K562 (cell line): Measurements from ENCODE around the gene VWA3A. TPM values are rescaled to one million over a fixed set of nuclear protein-coding genes. Genes with fewer than 3 reads are reported as not detected.

Experiments used
- ARNT ChIP-seq, 2 experiments: fragments of 450-650 bp; IDR thresholded peaks; 2 replicates each; pipeline ENCODE4 v1.6.1; 2016; ENCODE audit warnings: mild to moderate bottlenecking in 1 of 2
- CHCHD3 ChIP-seq: fragments of 250-450 bp; sonication (Bioruptor Pico); IDR thresholded peaks from 2 replicates; pipeline ENCODE4 v2.1.2; 2022; ENCODE audit warnings: mild to moderate bottlenecking
- GATA2 ChIP-seq: sonication (generic); formaldehyde crosslinking; IDR thresholded peaks from 2 replicates; pipeline ENCODE4 v1.4.0; 2020; ENCODE audit warnings: mild to moderate bottlenecking, missing genetic modification reagents
- HDAC6 ChIP-seq: IDR thresholded peaks from 2 replicates; pipeline ENCODE4 v1.6.1; 2012; ENCODE audit warnings: low read depth, mild to moderate bottlenecking, control low read depth, inconsistent platforms, low read length, moderate library complexity
- HDGF ChIP-seq: fragments of 450-650 bp; IDR thresholded peaks from 2 replicates; pipeline ENCODE4 v1.6.1; 2016
- KAT7 ChIP-seq: sonication (generic); formaldehyde crosslinking; IDR thresholded peaks from 2 replicates; pipeline ENCODE4 v1.8.0; 2022; ENCODE audit warnings: missing genetic modification reagents, mild to moderate bottlenecking, borderline replicate concordance
- LEF1 ChIP-seq: fragments of 450-650 bp; IDR thresholded peaks from 2 replicates; pipeline ENCODE4 v1.6.1; 2016; ENCODE audit warnings: mild to moderate bottlenecking
- MEIS2 ChIP-seq: fragments of 450-650 bp; IDR thresholded peaks from 2 replicates; pipeline ENCODE4 v1.6.1; 2014; ENCODE audit warnings: mild to moderate bottlenecking; ENCODE audit not compliant: partially characterized antibody
- MTA2 ChIP-seq: fragments of 450-650 bp; IDR thresholded peaks from 2 replicates; pipeline ENCODE4 v1.6.1; 2016; ENCODE audit warnings: low read depth
- MYBL2 ChIP-seq, 2 experiments: fragments of 450-650 bp in 1 of 2; sonication (generic) in 1 of 2; formaldehyde crosslinking in 1 of 2; IDR thresholded peaks; 2 replicates each; pipeline versions ENCODE4 v1.6.1 to v1.8.1; 2017 to 2022; ENCODE audit warnings: borderline replicate concordance in 1 of 2, inconsistent platforms in 1 of 2, low read depth in 1 of 2, mild to moderate bottlenecking in 1 of 2, missing genetic modification reagents in 1 of 2, moderate library complexity in 1 of 2
- POLR2AphosphoS5 ChIP-seq: IDR thresholded peaks from 2 replicates; pipeline ENCODE4 v1.6.1; 2011; ENCODE audit warnings: mild to moderate bottlenecking, low read depth, low read length, moderate library complexity; ENCODE audit not compliant: control insufficient read depth, insufficient read depth
- PYGO2 ChIP-seq: fragments of 450-650 bp; IDR thresholded peaks from 2 replicates; pipeline ENCODE4 v1.6.1; 2016; ENCODE audit warnings: mild to moderate bottlenecking, missing genetic modification characterization, moderate library complexity, missing compliant biosample characterization
- RNF2 ChIP-seq: sonication (generic); IDR thresholded peaks from 2 replicates; pipeline ENCODE4 v1.6.1; 2016
- SREBF2 ChIP-seq: sonication (generic); formaldehyde crosslinking; IDR thresholded peaks from 2 replicates; pipeline ENCODE4 v1.4.0; 2020; ENCODE audit warnings: mild to moderate bottlenecking, missing genetic modification reagents
- ZC3H11A ChIP-seq: IDR thresholded peaks from 2 replicates; pipeline ENCODE4 v1.6.1; 2012; ENCODE audit warnings: low read depth, low read length, improper control_type of control experiment
- ZNF143 ChIP-seq: sonication (generic); formaldehyde crosslinking; IDR thresholded peaks from 2 replicates; pipeline ENCODE4 v1.9.0; 2022; ENCODE audit warnings: mild to moderate bottlenecking, missing genetic modification reagents
- ZNF175 ChIP-seq: fragments of 200-800 bp; sonication (Bioruptor generic); IDR thresholded peaks from 2 replicates; pipeline ENCODE4 v1.6.1; 2016; ENCODE audit warnings: low read depth, mild to moderate bottlenecking, missing genetic modification characterization, missing compliant biosample characterization
- ZNF311 ChIP-seq: fragments of 250-450 bp; sonication (Bioruptor Pico); IDR thresholded peaks from 2 replicates; pipeline ENCODE4 v1.4.0; 2020; ENCODE audit warnings: mild to moderate bottlenecking, moderate library complexity
- ZNF57 ChIP-seq: fragments of 450-650 bp; formaldehyde crosslinking; IDR thresholded peaks from 2 replicates; pipeline ENCODE4 v1.4.0; 2020; ENCODE audit warnings: mild to moderate bottlenecking, moderate library complexity
- ZZZ3 ChIP-seq: fragments of 450-650 bp; IDR thresholded peaks from 2 replicates; pipeline ENCODE4 v1.6.1; 2016; ENCODE audit warnings: antibody characterized with exemption, mild to moderate bottlenecking, moderate library complexity
- polyA plus RNA-seq, 8 experiments: library from polyadenylated mRNA; depleted of rRNA in 4 of 8; stranded (reverse) in 5 of 8; unstranded in 3 of 8; fragments of >200 nt; fragmentation: Nextera tagmentation in 2 of 8; fragmentation: Illumina TruSeq in 1 of 8; extraction: Ambion mirVana in 2 of 8; extraction: Trizol in 1 of 8; gene quantifications; 2 replicates each; pipeline versions ENCODE4 v1.2.1 to v1.2.3, GENCODE V29; 2011 to 2014; ENCODE audit warnings: inconsistent platforms in 1 of 8, missing spikeins in 1 of 8
- total RNA-seq, 7 experiments: library from RNA; depleted of rRNA in 6 of 7; stranded (reverse); fragments of >200 nt in 6 of 7; fragmentation: Illumina TruSeq in 2 of 7; extraction: Trizol in 2 of 7; gene quantifications; 2 replicates each; pipeline versions ENCODE4 v1.2.1 to v1.2.3, GENCODE V29; 2011 to 2021; ENCODE audit warnings: low replicate concordance in 1 of 7
- TF ChIP-seq, protein P1 (sequence below): fragments of 250-450 bp; sonication (Bioruptor Pico); IDR thresholded peaks from 2 replicates; pipeline ENCODE4 v1.4.0; 2020; ENCODE audit warnings: mild to moderate bottlenecking, moderate library complexity, borderline replicate concordance
- TF ChIP-seq, protein P2 (sequence below): fragments of 250-450 bp; sonication (Bioruptor Pico); IDR thresholded peaks from 2 replicates; pipeline ENCODE4 v1.4.0; 2020; ENCODE audit warnings: mild to moderate bottlenecking
- TF ChIP-seq, protein P3 (sequence below): sonication (generic); formaldehyde crosslinking; IDR thresholded peaks from 2 replicates; pipeline ENCODE4 v1.8.0; 2022; ENCODE audit warnings: missing genetic modification reagents, mild to moderate bottlenecking, borderline replicate concordance

VWA3A gene
- total and polyA plus RNA-seq, 9 of the 15 experiments (the other 6 are each of a cell fraction or from before 2014, with no cell fraction given), result not detected

DNA sequence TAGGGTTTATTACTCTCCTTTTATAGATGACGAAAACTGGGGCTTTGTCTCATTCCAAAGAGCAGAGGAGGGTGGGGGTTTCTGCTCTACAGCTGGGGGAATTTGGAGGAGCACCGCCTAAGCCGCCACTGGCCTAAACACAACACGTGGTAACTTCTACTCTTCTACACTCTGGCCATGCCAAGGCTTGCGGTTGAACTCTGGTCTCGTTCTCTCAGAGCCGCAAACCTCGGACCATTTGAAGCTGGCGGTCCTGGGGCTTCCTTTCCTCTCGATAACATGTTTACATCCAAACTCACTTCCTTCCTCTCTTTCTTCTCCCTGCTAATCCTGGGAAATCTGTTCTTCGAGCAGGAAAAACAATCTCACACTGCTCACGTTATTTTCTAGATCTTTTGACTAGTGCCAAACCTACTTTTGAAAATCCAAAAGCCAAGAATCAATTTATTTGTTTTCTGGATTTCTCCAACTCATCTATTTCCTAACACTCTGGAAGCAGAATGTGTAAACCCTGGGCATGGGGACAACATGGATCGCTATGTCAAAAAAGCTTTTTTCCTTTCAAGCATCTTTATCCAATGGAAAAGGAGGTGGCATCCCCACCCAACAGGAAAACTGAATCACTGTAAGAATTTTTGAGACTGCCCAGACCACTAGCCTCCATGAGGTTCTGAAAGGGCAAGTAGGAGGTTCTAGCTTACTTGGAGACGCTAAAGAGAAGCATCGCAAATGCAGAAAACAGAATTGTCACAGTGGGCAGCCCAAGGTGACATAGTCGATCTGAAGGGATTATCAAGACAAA lies 100.1 kb downstream of the VWA3A start (continued):
- TF ChIP-seq, protein P1, sequence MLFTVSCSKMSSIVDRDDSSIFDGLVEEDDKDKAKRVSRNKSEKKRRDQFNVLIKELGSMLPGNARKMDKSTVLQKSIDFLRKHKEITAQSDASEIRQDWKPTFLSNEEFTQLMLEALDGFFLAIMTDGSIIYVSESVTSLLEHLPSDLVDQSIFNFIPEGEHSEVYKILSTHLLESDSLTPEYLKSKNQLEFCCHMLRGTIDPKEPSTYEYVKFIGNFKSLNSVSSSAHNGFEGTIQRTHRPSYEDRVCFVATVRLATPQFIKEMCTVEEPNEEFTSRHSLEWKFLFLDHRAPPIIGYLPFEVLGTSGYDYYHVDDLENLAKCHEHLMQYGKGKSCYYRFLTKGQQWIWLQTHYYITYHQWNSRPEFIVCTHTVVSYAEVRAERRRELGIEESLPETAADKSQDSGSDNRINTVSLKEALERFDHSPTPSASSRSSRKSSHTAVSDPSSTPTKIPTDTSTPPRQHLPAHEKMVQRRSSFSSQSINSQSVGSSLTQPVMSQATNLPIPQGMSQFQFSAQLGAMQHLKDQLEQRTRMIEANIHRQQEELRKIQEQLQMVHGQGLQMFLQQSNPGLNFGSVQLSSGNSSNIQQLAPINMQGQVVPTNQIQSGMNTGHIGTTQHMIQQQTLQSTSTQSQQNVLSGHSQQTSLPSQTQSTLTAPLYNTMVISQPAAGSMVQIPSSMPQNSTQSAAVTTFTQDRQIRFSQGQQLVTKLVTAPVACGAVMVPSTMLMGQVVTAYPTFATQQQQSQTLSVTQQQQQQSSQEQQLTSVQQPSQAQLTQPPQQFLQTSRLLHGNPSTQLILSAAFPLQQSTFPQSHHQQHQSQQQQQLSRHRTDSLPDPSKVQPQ (CRISPR knock-in tag), result no peak
- no peak for TF ChIP-seq ZNF57
- TF ChIP-seq GATA2, result no peak
- TF ChIP-seq ARNT (IDR thresholded peaks at IDR 0.05), result no peak
- no peak for TF ChIP-seq MTA2
- no peak for TF ChIP-seq HDAC6
- TF ChIP-seq ZNF311 (CRISPR knock-in tag), result no peak
- TF ChIP-seq ZNF143, result no peak
- TF ChIP-seq ZNF175, result no peak
- TF ChIP-seq HDGF, result no peak
- no peak for TF ChIP-seq SREBF2 (CRISPR knock-in tag)
- TF ChIP-seq LEF1, result 0 out of 2 replicates have a peak, but pooled peaks have one; percentile 18
- no peak for TF ChIP-seq POLR2AphosphoS5
- no peak for TF ChIP-seq MYBL2 (IDR thresholded peaks at IDR 0.05; ENCODE audit: low read depth)
- no peak for TF ChIP-seq MYBL2 (CRISPR knock-in tag; IDR thresholded peaks at IDR 0.05; ENCODE audit: borderline replicate concordance)
- TF ChIP-seq ZZZ3, result no peak
- no peak for TF ChIP-seq PYGO2 (tag)
- no peak for TF ChIP-seq RNF2
- TF ChIP-seq, protein P2, sequence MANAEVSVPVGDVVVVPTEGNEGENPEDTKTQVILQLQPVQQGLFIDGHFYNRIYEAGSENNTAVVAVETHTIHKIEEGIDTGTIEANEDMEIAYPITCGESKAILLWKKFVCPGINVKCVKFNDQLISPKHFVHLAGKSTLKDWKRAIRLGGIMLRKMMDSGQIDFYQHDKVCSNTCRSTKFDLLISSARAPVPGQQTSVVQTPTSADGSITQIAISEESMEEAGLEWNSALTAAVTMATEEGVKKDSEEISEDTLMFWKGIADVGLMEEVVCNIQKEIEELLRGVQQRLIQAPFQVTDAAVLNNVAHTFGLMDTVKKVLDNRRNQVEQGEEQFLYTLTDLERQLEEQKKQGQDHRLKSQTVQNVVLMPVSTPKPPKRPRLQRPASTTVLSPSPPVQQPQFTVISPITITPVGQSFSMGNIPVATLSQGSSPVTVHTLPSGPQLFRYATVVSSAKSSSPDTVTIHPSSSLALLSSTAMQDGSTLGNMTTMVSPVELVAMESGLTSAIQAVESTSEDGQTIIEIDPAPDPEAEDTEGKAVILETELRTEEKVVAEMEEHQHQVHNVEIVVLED, result no peak
- TF ChIP-seq KAT7, result no peak
- TF ChIP-seq, protein P3, sequence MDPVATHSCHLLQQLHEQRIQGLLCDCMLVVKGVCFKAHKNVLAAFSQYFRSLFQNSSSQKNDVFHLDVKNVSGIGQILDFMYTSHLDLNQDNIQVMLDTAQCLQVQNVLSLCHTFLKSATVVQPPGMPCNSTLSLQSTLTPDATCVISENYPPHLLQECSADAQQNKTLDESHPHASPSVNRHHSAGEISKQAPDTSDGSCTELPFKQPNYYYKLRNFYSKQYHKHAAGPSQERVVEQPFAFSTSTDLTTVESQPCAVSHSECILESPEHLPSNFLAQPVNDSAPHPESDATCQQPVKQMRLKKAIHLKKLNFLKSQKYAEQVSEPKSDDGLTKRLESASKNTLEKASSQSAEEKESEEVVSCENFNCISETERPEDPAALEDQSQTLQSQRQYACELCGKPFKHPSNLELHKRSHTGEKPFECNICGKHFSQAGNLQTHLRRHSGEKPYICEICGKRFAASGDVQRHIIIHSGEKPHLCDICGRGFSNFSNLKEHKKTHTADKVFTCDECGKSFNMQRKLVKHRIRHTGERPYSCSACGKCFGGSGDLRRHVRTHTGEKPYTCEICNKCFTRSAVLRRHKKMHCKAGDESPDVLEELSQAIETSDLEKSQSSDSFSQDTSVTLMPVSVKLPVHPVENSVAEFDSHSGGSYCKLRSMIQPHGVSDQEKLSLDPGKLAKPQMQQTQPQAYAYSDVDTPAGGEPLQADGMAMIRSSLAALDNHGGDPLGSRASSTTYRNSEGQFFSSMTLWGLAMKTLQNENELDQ, result no peak
- no peak for TF ChIP-seq MEIS2
- TF ChIP-seq ZC3H11A, result no peak
- no peak for TF ChIP-seq CHCHD3 (CRISPR knock-in tag)
